ENCODE measurements around the gene NOD2.

NOD2 gene

DNA sequence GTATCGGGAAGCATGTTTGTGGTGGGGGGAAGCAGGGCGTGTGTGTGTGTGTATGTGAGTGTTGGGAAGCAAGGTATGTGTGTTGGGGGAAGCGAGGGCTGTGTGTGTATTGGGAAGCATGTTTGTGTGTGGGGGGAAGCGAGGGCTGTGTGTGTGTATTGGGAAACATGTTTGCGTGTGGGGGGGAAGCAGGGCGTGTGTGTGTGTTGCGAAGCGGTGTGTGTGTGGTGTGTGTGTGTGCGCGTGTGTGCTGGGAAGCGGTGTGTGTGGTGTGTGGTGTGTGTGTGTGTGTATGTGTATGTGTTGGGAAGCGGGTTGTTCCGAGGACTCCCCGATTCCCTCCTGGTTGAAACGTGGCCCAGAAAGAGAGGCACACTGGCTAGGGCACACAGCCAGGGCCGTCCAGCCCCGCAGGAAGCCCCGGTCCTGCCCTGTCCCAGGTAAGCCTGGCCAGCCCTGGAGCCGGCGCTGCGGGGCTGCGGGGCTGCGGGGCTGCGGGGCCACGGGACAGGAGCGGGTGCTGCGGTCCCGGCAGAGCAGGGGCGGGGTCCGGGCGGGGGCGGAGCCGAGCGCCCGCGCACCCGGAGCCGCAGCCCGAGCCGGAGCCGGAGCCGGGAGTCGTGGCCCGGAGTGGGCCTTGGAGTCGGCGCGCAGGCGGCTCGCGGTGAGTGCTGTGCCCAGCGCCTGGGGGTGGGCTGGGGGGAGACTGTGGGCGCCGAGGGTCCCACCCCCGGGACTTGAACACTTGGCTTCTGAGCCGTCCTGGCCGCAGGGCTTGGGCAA, at the start of gene NOD2:
TSS of gene NOD2 (plus strand) at position 608 of the 783 bp plus-strand sequence. CDS start 5,890 bp downstream, outside the sequence.
- H3K4me3 ChIP-seq (ENCODE audit: low read depth, low read length): peak within 1 kb of the TSS; percentile 37
- TF ChIP-seq MYC (IDR thresholded peaks at IDR 0.05; ENCODE audit: low read depth, low read length) (no peak), POLR2A (IDR thresholded peaks at IDR 0.05; ENCODE audit: extremely low read depth, insufficient read length) (no peak), MAX (IDR thresholded peaks at IDR 0.05; ENCODE audit: low read depth, low read length) (no peak), CTCF (IDR thresholded peaks at IDR 0.05; ENCODE audit: low read depth, low read length) (no peak)
- peak; percentile 48 for DNase-seq (ENCODE audit: low read depth)

DNA sequence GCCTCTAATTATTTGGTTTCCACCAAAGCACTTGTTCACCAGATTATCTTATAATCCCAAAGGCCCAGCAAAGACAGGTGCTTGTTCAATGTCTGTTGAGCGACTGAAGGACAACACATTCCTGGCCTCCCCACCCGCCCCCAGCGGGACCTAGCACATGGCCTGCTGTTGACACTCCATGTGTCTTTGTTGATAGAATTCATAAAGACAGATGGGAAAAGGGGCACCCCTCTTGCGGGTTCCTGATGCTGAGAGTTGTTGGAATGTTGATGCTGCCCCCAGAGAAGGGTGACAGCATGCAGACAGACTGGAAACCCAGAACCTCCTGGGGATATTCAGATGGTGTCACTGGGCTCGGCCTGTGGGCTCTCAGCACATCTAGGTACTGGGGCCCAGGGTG, 49.2 kb upstream of the NOD2 start:
- TF ChIP-seq CTCF (IDR thresholded peaks at IDR 0.05; ENCODE audit: low read depth, low read length) (no peak), MAX (IDR thresholded peaks at IDR 0.05; ENCODE audit: low read depth, low read length) (no peak), POLR2A (IDR thresholded peaks at IDR 0.05; ENCODE audit: extremely low read depth, insufficient read length) (no peak), MYC (IDR thresholded peaks at IDR 0.05; ENCODE audit: low read depth, low read length) (no peak)
- no peak overlapping the region for H3K4me3 ChIP-seq (ENCODE audit: low read depth, low read length)
- DNase-seq (ENCODE audit: low read depth): no peak

GRCh38 chr16:50644729-50645128, 48.7 kb upstream of the NOD2 start:
- TF ChIP-seq MYC (IDR thresholded peaks at IDR 0.05; ENCODE audit: low read depth, low read length) (no peak), CTCF (IDR thresholded peaks at IDR 0.05; ENCODE audit: low read depth, low read length) (peak; percentile 62)
- peak; percentile 60 for DNase-seq (ENCODE audit: low read depth)
- no peak overlapping the region for H3K4me3 ChIP-seq (ENCODE audit: low read depth, low read length)

DNA sequence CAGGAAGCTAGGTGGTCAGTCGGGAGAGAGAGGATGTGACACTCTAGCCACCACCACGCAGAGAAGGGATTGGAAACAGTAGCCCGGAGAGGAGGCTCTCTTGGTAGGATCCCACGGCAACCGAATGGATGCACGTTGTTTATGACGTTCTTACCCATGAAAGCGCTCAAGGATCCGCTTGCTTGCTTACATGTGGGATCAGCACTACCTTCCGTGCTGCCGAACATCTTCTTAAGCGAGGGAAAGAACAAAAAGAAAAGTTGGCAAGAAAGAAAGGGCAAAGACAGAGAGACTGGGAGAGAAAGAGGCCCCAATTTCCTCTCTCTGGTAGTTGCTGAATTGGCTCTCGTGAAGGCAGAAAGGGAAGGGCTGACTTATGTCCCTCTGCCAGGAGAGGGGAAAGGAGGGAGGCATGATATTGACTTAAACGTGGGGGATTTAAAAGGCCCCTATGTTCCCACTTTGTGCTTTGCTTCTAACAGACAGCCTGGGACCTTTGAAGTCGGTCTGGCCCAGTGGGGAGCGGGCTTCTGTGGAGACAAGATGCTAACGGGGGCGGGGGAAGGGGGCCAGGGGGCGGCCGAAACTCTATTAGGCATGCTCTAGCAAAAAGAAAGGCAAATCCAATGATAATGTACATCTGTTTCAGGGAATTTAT, 47.7 kb upstream of the NOD2 start:
- TF ChIP-seq MAX (IDR thresholded peaks at IDR 0.05; ENCODE audit: low read depth, low read length) (no peak), CTCF (IDR thresholded peaks at IDR 0.05; ENCODE audit: low read depth, low read length) (no peak), POLR2A (IDR thresholded peaks at IDR 0.05; ENCODE audit: extremely low read depth, insufficient read length) (no peak), MYC (IDR thresholded peaks at IDR 0.05; ENCODE audit: low read depth, low read length) (no peak)
- no peak overlapping the region for H3K4me3 ChIP-seq (ENCODE audit: low read depth, low read length)
- DNase-seq (ENCODE audit: low read depth): no peak

DNA sequence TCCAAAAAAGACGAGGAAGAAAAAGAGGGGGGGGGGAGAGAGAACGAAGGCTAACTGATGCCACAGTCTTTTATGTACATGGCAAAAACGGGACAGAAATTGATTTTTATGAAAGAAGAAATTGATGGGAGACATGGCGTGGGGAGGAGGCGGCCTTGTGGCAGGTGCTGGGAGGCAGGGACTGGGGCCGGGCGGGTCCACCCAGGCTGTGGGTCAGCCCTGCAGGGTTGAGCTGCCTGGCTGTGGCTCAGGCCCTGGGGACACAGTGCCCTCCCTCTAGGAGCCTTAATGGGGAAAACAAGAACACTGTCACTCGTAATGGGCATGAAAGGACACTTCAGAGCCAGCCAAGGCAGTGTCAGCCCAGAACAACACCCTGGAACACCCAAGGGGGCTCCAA, 47.1 kb upstream of the NOD2 start:
- no peak for TF ChIP-seq POLR2A (IDR thresholded peaks at IDR 0.05; ENCODE audit: extremely low read depth, insufficient read length)
- no peak for TF ChIP-seq MYC (IDR thresholded peaks at IDR 0.05; ENCODE audit: low read depth, low read length)
- TF ChIP-seq CTCF (IDR thresholded peaks at IDR 0.05; ENCODE audit: low read depth, low read length): no peak
- no peak for TF ChIP-seq MAX (IDR thresholded peaks at IDR 0.05; ENCODE audit: low read depth, low read length)
- no peak for DNase-seq (ENCODE audit: low read depth)
- H3K4me3 ChIP-seq (ENCODE audit: low read depth, low read length): no peak overlapping the region
